ENCODE results near the gene TERF2IP.

DNA sequence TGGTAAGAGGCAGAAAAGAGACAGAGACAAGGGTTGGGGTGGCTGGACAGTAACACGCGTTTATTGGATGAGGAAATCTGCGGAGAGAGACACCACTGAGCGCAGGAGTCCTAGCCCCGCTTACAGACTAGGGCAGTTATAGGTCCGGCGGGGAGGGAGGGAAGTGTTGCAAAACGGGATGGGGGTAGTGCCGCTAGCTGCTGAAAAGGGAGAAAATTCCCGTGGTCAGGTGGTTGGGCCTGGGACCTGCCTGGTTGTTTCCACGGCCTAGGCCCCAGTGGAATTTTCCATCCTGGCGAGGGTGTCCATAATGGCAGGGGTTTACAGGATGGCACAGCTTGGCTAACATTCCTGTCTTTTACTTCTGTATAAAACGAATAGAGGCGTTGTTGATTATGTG, 34.7 kb downstream of the TERF2IP start:
- TF ChIP-seq, protein P1, sequence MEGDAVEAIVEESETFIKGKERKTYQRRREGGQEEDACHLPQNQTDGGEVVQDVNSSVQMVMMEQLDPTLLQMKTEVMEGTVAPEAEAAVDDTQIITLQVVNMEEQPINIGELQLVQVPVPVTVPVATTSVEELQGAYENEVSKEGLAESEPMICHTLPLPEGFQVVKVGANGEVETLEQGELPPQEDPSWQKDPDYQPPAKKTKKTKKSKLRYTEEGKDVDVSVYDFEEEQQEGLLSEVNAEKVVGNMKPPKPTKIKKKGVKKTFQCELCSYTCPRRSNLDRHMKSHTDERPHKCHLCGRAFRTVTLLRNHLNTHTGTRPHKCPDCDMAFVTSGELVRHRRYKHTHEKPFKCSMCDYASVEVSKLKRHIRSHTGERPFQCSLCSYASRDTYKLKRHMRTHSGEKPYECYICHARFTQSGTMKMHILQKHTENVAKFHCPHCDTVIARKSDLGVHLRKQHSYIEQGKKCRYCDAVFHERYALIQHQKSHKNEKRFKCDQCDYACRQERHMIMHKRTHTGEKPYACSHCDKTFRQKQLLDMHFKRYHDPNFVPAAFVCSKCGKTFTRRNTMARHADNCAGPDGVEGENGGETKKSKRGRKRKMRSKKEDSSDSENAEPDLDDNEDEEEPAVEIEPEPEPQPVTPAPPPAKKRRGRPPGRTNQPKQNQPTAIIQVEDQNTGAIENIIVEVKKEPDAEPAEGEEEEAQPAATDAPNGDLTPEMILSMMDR (conservative IDR thresholded peaks at IDR 0.05; ENCODE audit: low read length) = no peak
- no peak for TF ChIP-seq EZH2phosphoT487 (IDR thresholded peaks at IDR 0.05; ENCODE audit: borderline replicate concordance, low read depth, low read length)

Data from OCI-LY7 (cell line).